HEK293T (cell line): ENCODE data around the gene C1orf198.

Source experiments
- ELF4 ChIP-seq: fragments of 450-650 bp; IDR thresholded peaks from 2 replicates; pipeline ENCODE4 v1.6.1; 2017; ENCODE audit warnings: antibody characterized with exemption
- SUZ12 ChIP-seq: fragments of 450-650 bp; IDR thresholded peaks from 2 replicates; pipeline ENCODE4 v1.6.1; 2016; ENCODE audit warnings: mild to moderate bottlenecking

GRCh38 chr1:230917284-230918135 is 49.2 kb upstream of the C1orf198 start:
- TF ChIP-seq ELF4 (no peak), SUZ12 (no peak)
